HG02763 (cell line): Measurements from ENCODE around the gene SULT2B1.
"Not testable (repeated sequence)": the region's sequence is repeated elsewhere in the genome, so short reads cannot be mapped to it uniquely, and the experiment has no call there.

Source experiments
- ATAC-seq: cut with Tn5 transposase; IDR thresholded peaks from one replicate; pipeline ENCODE4 v1.9.1; 2021; ENCODE audit warnings: mild to moderate bottlenecking, moderate library complexity; ENCODE audit not compliant: unreplicated experiment

Gene SULT2B1

DNA sequence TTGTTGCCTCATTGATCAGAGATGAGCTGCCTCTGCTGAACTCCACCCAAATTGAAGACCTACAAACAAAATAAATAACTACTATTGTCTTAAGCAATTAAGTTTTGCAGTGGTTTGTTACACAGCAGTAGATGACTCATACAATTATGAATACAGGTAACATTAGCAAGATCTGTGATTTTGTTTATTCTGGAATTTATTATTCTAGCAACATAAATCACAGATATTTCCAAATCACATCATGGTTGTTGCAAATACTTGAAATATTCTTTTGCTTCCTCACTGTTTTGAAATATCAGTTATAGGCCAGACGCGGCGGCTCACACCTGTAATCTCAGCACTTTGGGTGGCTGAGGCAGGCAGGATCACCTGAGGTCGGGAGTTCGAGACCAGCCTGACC is 27.2 kb upstream of the SULT2B1 start:
- no peak for ATAC-seq

DNA sequence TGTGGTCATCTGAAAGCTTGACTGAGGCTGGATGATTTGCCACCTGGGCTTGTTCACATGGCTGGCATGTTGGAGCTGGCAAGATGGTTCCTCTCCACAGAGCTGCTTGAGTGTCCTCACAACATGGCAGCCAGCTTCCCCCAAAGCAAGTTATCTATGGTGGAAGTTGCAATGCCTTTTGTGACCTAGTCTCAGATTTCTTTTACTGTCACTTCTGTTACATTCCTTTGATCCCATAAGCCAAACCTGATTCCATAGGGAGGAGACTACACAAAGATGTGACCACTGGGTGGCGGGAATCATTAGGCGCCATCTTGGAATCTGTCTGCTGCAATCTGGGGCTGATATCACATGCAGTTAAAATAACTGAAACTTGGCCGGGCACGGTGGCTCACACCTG is 22.8 kb upstream of the SULT2B1 start:
- ATAC-seq, result no peak

- ATAC-seq, result no peak
Measured at GRCh38 chr19:48530066-48530720, 21.8 kb upstream of the SULT2B1 start.

- no peak for ATAC-seq
Measured at GRCh38 chr19:48530770-48531169, 21.2 kb upstream of the SULT2B1 start.

DNA sequence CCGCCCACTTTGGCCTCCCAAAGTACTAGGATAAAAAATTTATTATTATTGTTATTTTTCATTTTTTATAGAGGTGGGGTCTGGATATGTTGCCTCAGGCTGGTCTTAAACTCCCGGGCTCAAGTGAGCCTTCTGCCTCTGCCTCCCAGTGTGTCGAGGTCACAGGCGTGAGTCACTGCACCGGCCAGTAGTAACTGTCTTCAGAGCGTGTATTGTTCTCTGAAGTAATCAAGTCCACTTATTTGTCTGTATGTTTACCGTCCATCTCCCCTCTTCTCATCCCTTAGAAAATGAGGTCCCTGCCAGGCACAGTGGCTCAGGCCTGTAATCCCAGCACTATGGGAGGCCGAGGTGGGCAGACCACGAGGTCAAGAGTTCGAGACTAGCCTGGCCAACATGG is 18.2 kb upstream of the SULT2B1 start:
- ATAC-seq, result no peak

DNA sequence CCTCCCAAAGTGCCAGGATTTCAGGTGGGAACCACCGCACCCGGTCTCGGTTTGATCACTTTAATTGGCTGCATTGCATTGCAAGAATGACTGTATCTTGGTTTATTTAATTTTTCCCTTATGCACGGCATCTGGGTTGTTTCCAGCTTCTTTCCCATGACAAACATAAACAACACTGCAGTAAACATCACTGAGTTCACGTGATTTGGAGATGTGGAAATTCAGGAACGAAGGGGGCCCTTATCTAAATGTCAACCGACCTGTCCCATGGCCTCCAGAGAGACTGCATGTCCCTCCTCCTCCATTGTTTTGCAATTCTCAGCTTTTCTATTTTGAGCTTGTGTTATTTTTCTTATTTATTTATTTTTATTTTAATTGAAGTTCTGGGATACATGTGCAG is 14.4 kb upstream of the SULT2B1 start:
- ATAC-seq, result no peak

GRCh38 chr19:48538057-48538456 is 13.9 kb upstream of the SULT2B1 start:
- ATAC-seq, result not testable (repeated sequence)

GRCh38 chr19:48539503-48540096 is 12.4 kb upstream of the SULT2B1 start:
- ATAC-seq, result no peak

- ATAC-seq, result no peak
Measured at GRCh38 chr19:48540110-48540509, 11.9 kb upstream of the SULT2B1 start.

DNA sequence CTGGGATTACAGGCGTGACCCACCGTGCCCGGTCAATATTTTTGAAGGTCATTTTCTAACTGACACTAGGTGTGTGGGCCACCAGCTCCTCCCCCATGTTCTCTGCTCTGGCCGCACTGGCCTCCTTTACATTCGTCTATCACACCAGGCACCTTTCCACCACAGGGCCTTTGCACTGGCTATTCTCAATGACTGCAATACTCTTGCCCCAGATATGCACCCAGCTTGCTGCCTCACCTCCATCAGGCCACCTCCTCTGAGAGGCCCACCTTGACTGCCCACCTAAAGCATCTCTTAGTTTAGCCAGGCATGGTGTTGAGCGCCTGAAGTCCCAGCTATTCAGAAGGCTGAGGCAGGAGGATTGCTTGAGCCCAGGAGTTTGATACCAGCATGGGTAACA is 10.2 kb upstream of the SULT2B1 start:
- ATAC-seq, result no peak

- no peak for ATAC-seq
Measured at GRCh38 chr19:48543121-48543710, 8.8 kb upstream of the SULT2B1 start.

GRCh38 chr19:48544856-48545750 is 6.9 kb upstream of the SULT2B1 start:
- no peak for ATAC-seq

GRCh38 chr19:48547722-48548121 is 4.2 kb upstream of the SULT2B1 start:
- no peak for ATAC-seq

- no peak for ATAC-seq
Measured at GRCh38 chr19:48548253-48548911, 3.6 kb upstream of the SULT2B1 start.

- no peak for ATAC-seq
Measured at GRCh38 chr19:48549380-48549779, 2.6 kb upstream of the SULT2B1 start.

- no peak for ATAC-seq
Measured at GRCh38 chr19:48552406-48553322, 692 bp downstream of the SULT2B1 start.

GRCh38 chr19:48553676-48554384 is 1.9 kb downstream of the SULT2B1 start:
- ATAC-seq, result no peak

- ATAC-seq, result no peak
Measured at GRCh38 chr19:48554385-48555091, 2.6 kb downstream of the SULT2B1 start.

GRCh38 chr19:48556163-48556562 is 4.2 kb downstream of the SULT2B1 start:
- ATAC-seq, result no peak
